Stomach (tissue), 9 donors: ENCODE measurements around the gene STXBP2. TPM values are rescaled to one million over a fixed set of nuclear protein-coding genes. Genes with fewer than 3 reads are reported as not detected.

Experiments
- DNase-seq, 2 donors: peaks; one replicate each; pipeline versions ENCODE4 v3.0.0 to v3.0.0-alpha.2; 2013 to 2019
- H3K27ac ChIP-seq, 5 donors: fragments of 200-600 bp in 4 of 5; sonication (generic) in 4 of 5; one replicate each; pipeline ENCODE4 v1.5.1; 2013 to 2019; ENCODE audit warnings: mild to moderate bottlenecking in 1 of 5, moderate library complexity in 1 of 5
- H3K27me3 ChIP-seq, 3 donors: fragments of 200-600 bp; sonication (generic); one replicate each; pipeline ENCODE4 v1.5.1; 2017 to 2019; ENCODE audit warnings: mixed run types in 1 of 3
- H3K36me3 ChIP-seq, 4 donors: fragments of 200-600 bp; sonication (generic); 1 replicate in 3 of 4; 2 replicates in 1 of 4; pipeline ENCODE4 v1.5.1; 2016 to 2019
- H3K4me1 ChIP-seq, 4 donors: fragments of 200-600 bp; sonication (generic); one replicate each; pipeline ENCODE4 v1.5.1; 2016 to 2019
- H3K4me3 ChIP-seq, 4 donors: fragments of 200-600 bp; sonication (generic) in 3 of 4; one replicate each; pipeline ENCODE4 v1.5.1; 2016 to 2019; ENCODE audit warnings: mild to moderate bottlenecking in 1 of 4
- H3K9me3 ChIP-seq, 4 donors: fragments of 200-600 bp; sonication (generic); one replicate each; pipeline ENCODE4 v1.5.1; 2016 to 2019
- CTCF ChIP-seq, 7 experiments: fragments of 450-650 bp in 4 of 7; fragments of 200-600 bp in 3 of 7; sonication (generic) in 3 of 7; IDR thresholded peaks; one replicate each; pipeline ENCODE4 v1.5.1; 2016 to 2019; ENCODE audit warnings: antibody characterized with exemption in 7 of 7, control low read depth in 2 of 7, mild to moderate bottlenecking in 1 of 7
- EP300 ChIP-seq: sonication (generic); formaldehyde crosslinking; IDR thresholded peaks from one replicate; pipeline ENCODE4 v1.6.1; 2017; ENCODE audit warnings: antibody characterized with exemption
- POLR2A ChIP-seq, 4 donors: fragments of 450-650 bp; IDR thresholded peaks; one replicate each; pipeline ENCODE4 v1.6.1; 2016; ENCODE audit warnings: antibody characterized with exemption in 4 of 4, control low read depth in 2 of 4, mild to moderate bottlenecking in 1 of 4, moderate library complexity in 1 of 4
- POLR2AphosphoS5 ChIP-seq, 3 donors: sonication (generic); formaldehyde crosslinking; IDR thresholded peaks; one replicate each; pipeline ENCODE4 v1.6.1; 2016; ENCODE audit warnings: antibody characterized with exemption in 3 of 3
- WGBS, 5 donors: extraction: QIAGEN DNeasy Blood & Tissue Kit in 3 of 5; methylation state at CpG; one replicate each; pipeline versions ENCODE4 v1.1.5 to v1.1.7; 2013 to 2018; 5-methylcytosine and 5-hydroxymethylcytosine counted together
- intact Hi-C: fragments of 100-400 bp; cut with DNase I; formaldehyde crosslinking; loops from one replicate; pipeline ENCODE4 v1.15.1; 2023; ENCODE audit warnings: low total_unique reads
- polyA plus RNA-seq, 3 donors: library from polyadenylated mRNA; stranded (reverse); fragments of 200-250 nt; gene quantifications; one replicate each; pipeline ENCODE4 v1.2.3, GENCODE V29; 2013
- small RNA-seq, 4 donors: library from RNA; depleted of rRNA; stranded (forward); fragments of <200 nt; gene quantifications; one replicate each; pipeline ENCODE3, GENCODE V24; 2016
- total RNA-seq, 5 donors: library from RNA; depleted of rRNA; stranded (reverse); fragments of >200 nt; gene quantifications; one replicate each; pipeline versions ENCODE4 v1.1.0 to v1.2.3, GENCODE V29; 2014 to 2016
- donor health status: healthy with polysubstance abuse.
- donor health status: Bipolar disorder and iron deficiency.
- donor health status: healthy.

STXBP2 gene
- total and polyA plus RNA-seq, 8 donors: 46.6 to 734 (median 138) TPM

- Histone ChIP-seq H3K9me3 (no peaks in the 10 kb centered on the region), H3K36me3 (no peaks in the 10 kb centered on the region), H3K27ac (no peak overlapping the region), H3K27me3 (peaks cover 4 to 53% (median 33%) of the 10 kb centered on the region in 3 donors), H3K4me3 (no peak overlapping the region), H3K4me1 (no peaks in the 10 kb centered on the region)
- DNase-seq: no peak
- WGBS, 5 donors: 48 to 64% (median 59%) methylated on average over 4 of the region's 4 CpGs
- TF ChIP-seq POLR2AphosphoS5 (IDR thresholded peaks at IDR 0.05): no peak
- no peak for TF ChIP-seq POLR2A (IDR thresholded peaks at IDR 0.05)
- no peak for TF ChIP-seq EP300
- no peak for TF ChIP-seq CTCF (IDR thresholded peaks at IDR 0.05)
- intact Hi-C loops: no loop called here
These were observed 57.6 kb downstream of the STXBP2 start for GRCh38 chr19:7694499-7694898.

Small RNA genes lying within 50 kb of the gene (small RNA-seq; reads per million reads assigned to genes)
- gene MIR6792: 0 reads per million in 4 donors

Other genes with a start within 250 kb of the STXBP2 start
- gene PEX11G, start 148.1 kb upstream of the STXBP2 start, total RNA-seq: 1 to 10 TPM in 2 of 5 donors, not detected in 3; 3.9 to 5.2 TPM
- gene PEX11G, start 148.1 kb upstream of the STXBP2 start, polyA plus RNA-seq: 1 to 10 TPM; 5.5 to 8.8 (median 5.8) TPM
- 100 to 1,000 TPM in 1 of 5 donors, 10 to 100 TPM in 3, 1 to 10 TPM in 1; 6.2 to 304 (median 84.0) TPM for gene ZNF358, start 121.0 kb upstream of the STXBP2 start, total RNA-seq
- gene ZNF358, start 121.0 kb upstream of the STXBP2 start, polyA plus RNA-seq: 10 to 100 TPM; 68.0 to 75.8 (median 72.4) TPM
- 10 to 100 TPM in 3 of 5 donors, 1 to 10 TPM in 2; 5.1 to 56.6 (median 18.3) TPM for gene MCOLN1, start 114.5 kb upstream of the STXBP2 start, total RNA-seq
- 10 to 100 TPM; 13.3 to 25.5 (median 19.2) TPM for gene MCOLN1, start 114.5 kb upstream of the STXBP2 start, polyA plus RNA-seq
- gene PNPLA6, start 101.4 kb upstream of the STXBP2 start, total RNA-seq: 100 to 1,000 TPM in 2 of 5 donors, 10 to 100 TPM in 3; 15.2 to 357 (median 70.1) TPM
- gene PNPLA6, start 101.4 kb upstream of the STXBP2 start, polyA plus RNA-seq: 10 to 100 TPM; 31.3 to 38.4 (median 38.0) TPM
- 100 to 1,000 TPM in 1 of 5 donors, 10 to 100 TPM in 3, 1 to 10 TPM in 1; 5.5 to 232 (median 43.8) TPM for gene CAMSAP3, start 41.2 kb upstream of the STXBP2 start, total RNA-seq
- 10 to 100 TPM; 17.0 to 21.5 (median 21.1) TPM for gene CAMSAP3, start 41.2 kb upstream of the STXBP2 start, polyA plus RNA-seq
- gene XAB2, start 7.6 kb upstream of the STXBP2 start, total RNA-seq: 100 to 1,000 TPM in 1 of 5 donors, 10 to 100 TPM in 4; 24.6 to 106 (median 40.7) TPM
- gene XAB2, start 7.6 kb upstream of the STXBP2 start, polyA plus RNA-seq: 10 to 100 TPM; 43.2 to 57.5 (median 53.6) TPM
- gene PET100, start 7.3 kb upstream of the STXBP2 start, total RNA-seq: 10 to 100 TPM in 3 of 5 donors, 1 to 10 TPM in 1, under 1 TPM in 1; 0.89 to 33.2 (median 10.1) TPM
- 100 to 1,000 TPM; 115 to 197 (median 188) TPM for gene PET100, start 7.3 kb upstream of the STXBP2 start, polyA plus RNA-seq
- gene PCP2, start 3.4 kb upstream of the STXBP2 start, total RNA-seq: 1 to 10 TPM in 1 of 5 donors, not detected in 4; 2.7 TPM
- gene PCP2, start 3.4 kb upstream of the STXBP2 start, polyA plus RNA-seq: 1 to 10 TPM; 3.7 to 9.3 (median 4.3) TPM
- 1 to 10 TPM in 1 of 5 donors, not detected in 4; 9.6 TPM for gene RETN, start 31.9 kb downstream of the STXBP2 start, total RNA-seq
- gene RETN, start 31.9 kb downstream of the STXBP2 start, polyA plus RNA-seq: 10 to 100 TPM in 1 of 3 donors, 1 to 10 TPM in 1, not detected in 1; 6.2 to 41.4 TPM
- 1 to 10 TPM in 1 of 5 donors, under 1 TPM in 2, not detected in 2; 0.37 to 7.0 (median 0.43) TPM for gene MCEMP1, start 40.0 kb downstream of the STXBP2 start, total RNA-seq
- 1 to 10 TPM in 2 of 3 donors, under 1 TPM in 1; 0.65 to 9.1 (median 1.2) TPM for gene MCEMP1, start 40.0 kb downstream of the STXBP2 start, polyA plus RNA-seq
- gene TRAPPC5, start 43.7 kb downstream of the STXBP2 start, total RNA-seq: 10 to 100 TPM in 3 of 5 donors, 1 to 10 TPM in 2; 4.5 to 20.6 (median 15.1) TPM
- gene TRAPPC5, start 43.7 kb downstream of the STXBP2 start, polyA plus RNA-seq: 100 to 1,000 TPM; 108 to 203 (median 134) TPM
- gene FCER2, start 65.0 kb downstream of the STXBP2 start, total RNA-seq: 1 to 10 TPM in 1 of 5 donors, not detected in 4; 1.5 TPM
- under 1 TPM in 1 of 3 donors, not detected in 2; 0.48 TPM for gene FCER2, start 65.0 kb downstream of the STXBP2 start, polyA plus RNA-seq
- gene CLEC4G, start 95.0 kb downstream of the STXBP2 start, total RNA-seq: 1 to 10 TPM in 1 of 5 donors, under 1 TPM in 1, not detected in 3; 0.37 to 1.0 TPM
- gene CLEC4G, start 95.0 kb downstream of the STXBP2 start, polyA plus RNA-seq: 1 to 10 TPM in 1 of 3 donors, under 1 TPM in 1, not detected in 1; 0.25 to 1.2 TPM
- 10 to 100 TPM in 2 of 5 donors, 1 to 10 TPM in 3; 1.8 to 51.9 (median 7.1) TPM for gene CD209, start 110.4 kb downstream of the STXBP2 start, total RNA-seq
- 1 to 10 TPM in 2 of 3 donors, under 1 TPM in 1; 0.38 to 3.4 (median 2.0) TPM for gene CD209, start 110.4 kb downstream of the STXBP2 start, polyA plus RNA-seq
- 1 to 10 TPM in 1 of 5 donors, not detected in 4; 1.8 TPM for gene CLEC4M, start 126.1 kb downstream of the STXBP2 start, total RNA-seq
- gene CLEC4M, start 126.1 kb downstream of the STXBP2 start, polyA plus RNA-seq: not detected
- 10 to 100 TPM in 2 of 5 donors, 1 to 10 TPM in 3; 4.9 to 31.6 (median 9.3) TPM for gene EVI5L, start 193.1 kb downstream of the STXBP2 start, total RNA-seq
- 1 to 10 TPM; 5.1 to 8.2 (median 7.8) TPM for gene EVI5L, start 193.1 kb downstream of the STXBP2 start, polyA plus RNA-seq
- gene PRR36, start 237.3 kb downstream of the STXBP2 start, total RNA-seq: under 1 TPM in 1 of 5 donors, not detected in 4; 0.18 TPM
- under 1 TPM; 0.45 to 0.61 (median 0.50) TPM for gene PRR36, start 237.3 kb downstream of the STXBP2 start, polyA plus RNA-seq